ENCODE results near the gene KATNAL2.

GRCh38 chr18:47115205-47115604 lies 197.8 kb downstream of the KATNAL2 start:
- TF ChIP-seq POLR2AphosphoS5 (IDR thresholded peaks at IDR 0.05; ENCODE audit: borderline replicate concordance, low read depth, low read length) (no peak), EZH2 (IDR thresholded peaks at IDR 0.05) (no peak), FOXP2 (optimal IDR thresholded peaks at IDR 0.05; ENCODE audit: control extremely low read depth, extremely low read length, insufficient read depth) (no peak)
